ENCODE measurements around the gene RAB26. TPM values are rescaled to one million over a fixed set of nuclear protein-coding genes. Genes with fewer than 3 reads are reported as not detected.
"Not testable (repeated sequence)": the region's sequence is repeated elsewhere in the genome, so short reads cannot be mapped to it uniquely, and the experiment has no call there.

The RAB26 gene
- total and polyA plus RNA-seq, 5 experiments from 2014 or later = 0.27 to 1.2 (median 0.94) TPM; not detected in 2

- peaks cover 7 to 18% (median 11%) of the 10 kb centered on the region in 4 donors for H3K4me1 Mint-ChIP-seq
- POLR2A ChIA-PET, H3K36me3 Mint-ChIP-seq, H3K27ac Mint-ChIP-seq, DNase-seq, H3K27me3 Mint-ChIP-seq, ATAC-seq, H3K9me3 Mint-ChIP-seq: not testable (repeated sequence)
- H3K4me3 Mint-ChIP-seq = peak overlapping the region in 2 of 10 donors; percentile 32 to 58
Observed at GRCh38 chr16:2133797-2134196, 14.6 kb upstream of the RAB26 start.

DNA sequence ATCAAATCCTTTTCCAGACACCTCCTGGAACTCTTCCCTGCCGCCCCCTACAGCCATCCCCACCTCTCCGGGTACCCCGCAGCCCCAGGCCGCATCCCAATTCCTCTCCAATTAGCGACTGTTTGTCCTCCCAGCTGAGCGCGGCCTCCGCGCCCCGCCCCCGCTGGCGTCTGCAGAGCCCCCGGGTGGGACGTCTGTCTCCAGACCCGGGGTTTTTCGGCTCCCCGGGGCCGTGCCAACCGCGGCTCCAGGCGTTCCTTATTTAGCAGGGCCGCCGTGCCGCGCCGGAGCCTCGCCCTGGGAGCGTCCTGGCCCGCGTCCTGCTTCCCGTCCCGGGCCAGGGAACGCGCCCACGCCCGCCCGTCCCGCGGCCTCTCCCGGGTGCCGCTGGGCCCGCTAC lies 13.4 kb upstream of the RAB26 start:
- POLR2A ChIA-PET, H3K27me3 Mint-ChIP-seq, ATAC-seq, H3K36me3 Mint-ChIP-seq, H3K9me3 Mint-ChIP-seq: not testable (repeated sequence)
- H3K4me3 Mint-ChIP-seq = peak overlapping the region; percentile 65 to 91 (median 78)
- peak in 3 of 10 donors; percentile 9 to 34 (median 27) for DNase-seq
- peak overlapping the region in 2 of 10 donors; percentile 48 to 69 for H3K27ac Mint-ChIP-seq
- peaks cover 7 to 17% (median 10%) of the 10 kb centered on the region in 4 donors for H3K4me1 Mint-ChIP-seq

DNA sequence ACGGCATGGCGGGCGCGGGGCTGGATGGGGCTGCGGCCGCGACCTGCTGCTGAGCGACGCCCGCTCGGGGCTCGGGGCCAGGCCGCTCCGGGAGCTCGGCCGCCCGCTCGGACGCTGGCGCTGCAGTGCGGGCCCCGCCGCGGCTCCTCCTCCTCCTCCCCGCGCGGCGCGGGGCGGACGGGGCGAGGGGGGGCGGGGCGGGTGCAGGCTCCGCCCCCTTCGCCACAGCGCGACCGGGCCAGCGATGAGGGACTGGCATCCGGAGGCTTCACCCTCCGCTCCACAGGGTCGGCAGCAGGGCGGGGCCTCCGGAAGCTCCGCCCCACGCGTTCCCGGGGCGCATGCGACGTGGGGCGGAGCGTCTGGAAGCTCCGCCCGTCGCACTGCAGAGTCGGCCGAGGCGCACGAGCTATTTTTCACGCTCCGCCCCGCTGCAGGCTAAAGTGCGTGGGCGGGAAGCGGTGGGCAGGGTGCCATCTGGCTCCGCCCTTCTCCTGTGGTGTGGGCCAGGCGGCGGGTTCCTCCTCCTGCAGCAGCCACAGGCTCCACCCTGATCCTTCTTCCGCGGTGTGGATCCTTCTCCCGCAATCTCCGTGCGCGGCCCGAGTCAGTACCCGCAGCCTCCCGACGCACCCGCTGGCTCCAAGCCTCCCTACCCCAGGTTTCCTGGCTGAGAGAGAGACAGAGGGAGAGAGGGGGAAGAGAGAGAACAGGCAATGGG lies 12.5 kb upstream of the RAB26 start, which contains the start of gene PKD1:
PKD1 (minus strand) TSS at position 129 of the 721 bp plus-strand sequence. CDS start 209 bp downstream, outside the sequence.
- ATAC-seq (peak; percentile 76 to 90), DNase-seq (peak; percentile 94 to 99 (median 98))
- not testable (repeated sequence) for H3K36me3 Mint-ChIP-seq, H3K9me3 Mint-ChIP-seq, H3K27me3 Mint-ChIP-seq
- H3K27ac Mint-ChIP-seq = peak within 1 kb of the TSS; percentile 89 to 98 (median 94)
- H3K4me1 Mint-ChIP-seq = peaks cover 10 to 22% (median 16%) of the 10 kb centered on the region in 4 donors
- POLR2A ChIA-PET = interaction anchor here (0.5 to 1.3 kb wide), 7 partner anchors 18 to 171 kb away, joined by 3 to 12 read pairs (median 3); partner anchors contain the start of genes NTHL1, RPS2, TRAF7 and TSC2
- H3K4me3 Mint-ChIP-seq = peak within 1 kb of the TSS; percentile 85 to 97 (median 92)

DNA sequence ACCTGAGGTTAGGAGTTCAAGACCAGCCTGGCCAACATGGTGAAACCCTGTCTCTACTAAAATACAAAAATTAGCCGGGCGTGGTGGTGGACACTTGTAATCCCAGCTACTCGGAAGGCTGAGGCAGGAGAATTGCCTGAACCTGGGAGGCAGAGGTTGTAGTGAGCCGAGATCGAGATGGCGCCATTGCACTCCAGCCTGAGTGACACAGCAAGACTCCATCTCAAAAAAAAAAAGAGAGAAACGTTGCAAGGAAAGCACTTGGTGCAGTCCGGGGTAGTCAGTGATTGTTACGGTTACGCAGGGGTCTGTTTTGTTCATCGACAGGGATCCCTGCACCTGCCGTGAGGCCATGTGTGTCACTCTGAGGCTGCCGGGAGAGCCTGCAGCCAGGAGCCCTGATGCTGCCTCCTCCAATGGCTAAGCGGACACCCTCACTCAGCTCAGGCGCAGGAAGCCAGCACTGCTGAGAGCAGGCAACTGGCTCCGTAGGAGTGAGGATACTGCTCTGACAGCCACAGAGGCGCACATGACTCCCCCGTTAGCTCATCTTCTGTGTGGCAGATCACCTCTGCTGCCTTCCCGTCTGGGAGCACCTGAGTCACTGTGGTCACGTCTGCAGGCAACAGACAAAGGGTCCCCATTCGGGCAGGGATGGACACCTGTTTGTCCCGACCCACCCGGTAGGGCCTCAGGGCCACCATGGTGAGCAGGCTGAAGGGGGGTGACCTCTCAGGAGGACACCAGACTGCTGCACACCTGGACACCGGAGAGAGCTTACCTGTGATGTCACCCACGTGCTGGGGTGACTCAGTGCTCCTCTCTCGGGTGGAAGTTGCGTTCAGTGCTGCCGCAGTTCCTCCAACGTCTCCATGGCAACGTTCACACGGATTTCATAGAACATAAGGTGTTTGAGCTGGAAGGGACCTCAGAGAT lies 5.2 kb upstream of the RAB26 start:
- POLR2A ChIA-PET = interaction anchor here (0.9 to 1.6 kb wide), 2 partner anchors 12 to 134 kb away, joined by 3 to 9 read pairs; partner anchors contain the start of gene TRAF7
- Mint-ChIP-seq H3K27me3 (no peaks in the 10 kb centered on the region), H3K4me3 (no peak overlapping the region), H3K27ac (no peak overlapping the region), H3K36me3 (no peaks in the 10 kb centered on the region), H3K4me1 (peaks cover 3 to 8% (median 6%) of the 10 kb centered on the region in 4 donors), H3K9me3 (no peaks in the 10 kb centered on the region)
- DNase-seq (no peak), ATAC-seq (no peak)

- H3K9me3 Mint-ChIP-seq = no peaks in the 10 kb centered on the region
- peaks cover 3 to 8% (median 6%) of the 10 kb centered on the region in 4 donors for H3K4me1 Mint-ChIP-seq
- ATAC-seq (no peak), DNase-seq (no peak)
- H3K4me3 Mint-ChIP-seq = no peak overlapping the region
- no peaks in the 10 kb centered on the region for H3K27me3 Mint-ChIP-seq
- H3K27ac Mint-ChIP-seq = no peak overlapping the region
- H3K36me3 Mint-ChIP-seq = no peaks in the 10 kb centered on the region
- POLR2A ChIA-PET = interaction anchor here (0.9 to 1.6 kb wide), 2 partner anchors 11 to 135 kb away, joined by 3 to 9 read pairs; partner anchors contain the start of gene TRAF7
Observed at GRCh38 chr16:2143878-2144485, 4.4 kb upstream of the RAB26 start.

DNA sequence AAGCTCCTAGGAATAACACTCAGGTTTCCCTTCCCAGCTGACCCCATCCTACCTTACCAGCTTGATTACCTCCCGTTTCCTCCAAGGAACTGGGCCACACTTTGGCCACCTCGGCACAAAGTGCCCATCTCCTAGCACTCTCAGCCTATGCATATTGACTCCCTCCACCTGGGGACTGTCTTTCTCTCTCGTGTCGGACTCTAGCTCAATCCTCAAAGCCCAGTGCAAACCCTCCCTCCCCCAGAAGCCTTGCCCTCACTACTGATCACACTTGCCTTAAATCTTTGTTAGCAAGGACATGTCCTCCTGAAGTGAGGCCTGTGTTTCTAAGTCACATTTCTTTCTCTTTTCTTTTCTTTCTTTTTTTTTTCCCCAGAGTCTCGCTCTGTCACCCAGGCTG lies 2.6 kb upstream of the RAB26 start:
- ATAC-seq (no peak), DNase-seq (no peak)
- no peaks in the 10 kb centered on the region for H3K27me3 Mint-ChIP-seq
- no peaks in the 10 kb centered on the region for H3K9me3 Mint-ChIP-seq
- H3K36me3 Mint-ChIP-seq = no peaks in the 10 kb centered on the region
- peaks cover 0 to 11% (median 7%) of the 10 kb centered on the region in 4 donors for H3K4me1 Mint-ChIP-seq
- no peak overlapping the region for H3K4me3 Mint-ChIP-seq
- POLR2A ChIA-PET = interaction anchor here (1.0 to 2.8 kb wide), 2 partner anchors 10 to 118 kb away, joined by 3 to 20 read pairs; partner anchors contain the start of gene TRAF7
- peak overlapping the region in 2 of 10 donors; percentile 0 to 55 for H3K27ac Mint-ChIP-seq

GRCh38 chr16:2147378-2147777 lies 1.0 kb upstream of the RAB26 start:
- Mint-ChIP-seq H3K4me1 (peaks cover 3 to 24% (median 18%) of the 10 kb centered on the region in 4 donors), H3K27ac (no peak overlapping the region), H3K36me3 (peaks cover 0 to 7% (median 4%) of the 10 kb centered on the region in 3 donors), H3K27me3 (no peaks in the 10 kb centered on the region), H3K4me3 (peak overlapping the region in 8 of 10 donors; percentile 18 to 75 (median 36)), H3K9me3 (no peaks in the 10 kb centered on the region)
- DNase-seq = no peak
- POLR2A ChIA-PET = interaction anchor here (0.6 to 2.8 kb wide), 5 partner anchors 8 to 183 kb away, joined by 3 to 20 read pairs (median 5); partner anchors contain the start of genes RPS2, TBL3 and TRAF7
- ATAC-seq = no peak

DNA sequence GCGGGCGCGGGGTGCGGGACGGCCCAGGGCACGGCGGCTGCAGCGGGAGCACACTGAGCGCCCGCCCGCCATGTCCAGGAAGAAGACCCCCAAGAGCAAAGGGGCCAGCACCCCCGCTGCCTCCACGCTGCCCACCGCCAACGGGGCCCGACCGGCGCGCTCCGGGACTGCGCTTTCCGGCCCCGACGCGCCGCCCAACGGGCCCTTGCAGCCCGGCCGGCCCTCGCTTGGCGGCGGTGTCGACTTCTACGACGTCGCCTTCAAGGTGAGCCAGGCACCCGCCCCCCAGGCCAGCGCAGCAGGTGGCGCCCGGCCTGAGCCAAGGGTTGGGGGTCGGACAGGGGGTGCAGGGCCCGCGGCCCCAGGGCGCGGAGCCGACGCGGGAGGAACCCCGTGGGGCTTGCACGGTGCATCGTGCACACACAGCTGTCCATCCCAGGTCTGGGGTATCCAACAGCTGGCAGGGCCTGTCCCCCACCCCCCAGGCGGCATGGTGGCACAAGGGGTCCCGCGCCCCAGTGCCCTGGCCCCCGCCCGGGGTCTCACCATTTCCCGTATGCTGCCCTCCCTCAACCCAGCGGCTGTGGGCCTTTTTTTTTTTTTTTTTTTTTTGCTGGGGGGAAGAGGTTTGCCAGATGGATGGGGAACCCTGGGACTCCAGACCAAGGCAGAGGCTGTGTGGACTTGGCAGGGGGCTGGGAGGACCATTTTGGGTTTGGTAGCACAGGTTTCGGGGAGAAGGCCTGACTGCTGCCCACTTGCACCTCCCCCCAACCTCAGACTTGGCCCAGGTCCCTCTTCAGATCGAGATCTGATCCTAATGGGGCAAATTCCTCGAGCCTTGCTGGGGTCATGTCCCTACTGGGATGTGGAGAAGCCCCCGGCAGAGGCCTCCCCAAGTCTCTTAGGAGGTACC lies 547 bp downstream of the RAB26 start:
- ATAC-seq = peak; percentile 31 to 35
- peaks cover 0 to 12% (median 4%) of the 10 kb centered on the region in 3 donors for H3K36me3 Mint-ChIP-seq
- H3K27ac Mint-ChIP-seq = peak overlapping the region in 1 of 10 donors; percentile 10
- H3K9me3 Mint-ChIP-seq = no peaks in the 10 kb centered on the region
- DNase-seq = no peak
- POLR2A ChIA-PET = interaction anchor here (0.7 to 1.2 kb wide), 4 partner anchors 9 to 177 kb away, joined by 3 to 5 read pairs (median 5); partner anchors contain the start of gene TBL3
- no peaks in the 10 kb centered on the region for H3K27me3 Mint-ChIP-seq
- peak overlapping the region in 9 of 10 donors; percentile 33 to 68 (median 54) for H3K4me3 Mint-ChIP-seq
- H3K4me1 Mint-ChIP-seq = peaks cover 5 to 39% (median 31%) of the 10 kb centered on the region in 4 donors

DNA sequence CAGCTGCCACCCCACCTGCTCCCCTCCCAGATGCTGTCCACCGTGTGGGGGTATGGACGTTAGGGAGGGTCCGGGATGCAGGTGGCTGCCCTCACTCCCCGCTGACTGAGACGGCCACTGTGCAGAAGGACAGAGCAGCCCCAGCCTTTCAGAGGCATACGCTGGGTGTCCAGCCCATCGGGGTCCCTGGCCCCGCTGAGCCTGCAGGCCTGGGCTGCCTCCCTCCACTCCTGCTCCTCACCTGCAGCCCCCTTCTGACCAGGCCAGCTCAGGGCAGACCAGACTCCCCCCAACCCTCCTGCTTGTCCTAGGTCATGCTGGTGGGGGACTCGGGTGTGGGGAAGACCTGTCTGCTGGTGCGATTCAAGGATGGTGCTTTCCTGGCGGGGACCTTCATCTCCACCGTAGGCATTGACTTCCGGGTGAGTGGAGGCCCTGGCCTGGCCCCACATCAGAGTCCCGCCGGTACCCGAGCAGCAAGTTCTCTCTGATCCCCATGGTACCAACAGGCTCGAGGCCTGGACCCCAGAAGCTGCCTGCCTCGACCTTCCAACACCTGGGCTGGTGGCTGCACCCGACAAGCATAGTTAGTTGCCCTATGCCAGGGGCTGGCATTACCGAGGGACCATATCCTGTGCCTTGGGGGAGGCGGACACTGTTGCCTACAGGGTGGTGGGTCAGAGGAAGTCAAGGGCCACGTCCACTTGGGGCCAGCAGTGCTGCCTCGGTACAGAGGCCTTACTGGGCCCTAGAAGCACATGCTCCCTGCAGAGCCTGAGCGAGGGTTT lies 1.4 kb downstream of the RAB26 start:
- no peaks in the 10 kb centered on the region for H3K27me3 Mint-ChIP-seq
- ATAC-seq (no peak), DNase-seq (no peak)
- H3K4me1 Mint-ChIP-seq = peaks cover 5 to 48% (median 40%) of the 10 kb centered on the region in 4 donors
- peaks cover 0 to 15% (median 4%) of the 10 kb centered on the region in 3 donors for H3K36me3 Mint-ChIP-seq
- POLR2A ChIA-PET = interaction anchor here (0.6 to 1.7 kb wide), 4 partner anchors 10 to 185 kb away, joined by 3 to 7 read pairs (median 4); partner anchors contain the start of genes RPS2 and ZNF598
- peak overlapping the region in 9 of 10 donors; percentile 13 to 60 (median 48) for H3K4me3 Mint-ChIP-seq
- H3K9me3 Mint-ChIP-seq = no peaks in the 10 kb centered on the region
- peak overlapping the region in 1 of 10 donors; percentile 43 for H3K27ac Mint-ChIP-seq

DNA sequence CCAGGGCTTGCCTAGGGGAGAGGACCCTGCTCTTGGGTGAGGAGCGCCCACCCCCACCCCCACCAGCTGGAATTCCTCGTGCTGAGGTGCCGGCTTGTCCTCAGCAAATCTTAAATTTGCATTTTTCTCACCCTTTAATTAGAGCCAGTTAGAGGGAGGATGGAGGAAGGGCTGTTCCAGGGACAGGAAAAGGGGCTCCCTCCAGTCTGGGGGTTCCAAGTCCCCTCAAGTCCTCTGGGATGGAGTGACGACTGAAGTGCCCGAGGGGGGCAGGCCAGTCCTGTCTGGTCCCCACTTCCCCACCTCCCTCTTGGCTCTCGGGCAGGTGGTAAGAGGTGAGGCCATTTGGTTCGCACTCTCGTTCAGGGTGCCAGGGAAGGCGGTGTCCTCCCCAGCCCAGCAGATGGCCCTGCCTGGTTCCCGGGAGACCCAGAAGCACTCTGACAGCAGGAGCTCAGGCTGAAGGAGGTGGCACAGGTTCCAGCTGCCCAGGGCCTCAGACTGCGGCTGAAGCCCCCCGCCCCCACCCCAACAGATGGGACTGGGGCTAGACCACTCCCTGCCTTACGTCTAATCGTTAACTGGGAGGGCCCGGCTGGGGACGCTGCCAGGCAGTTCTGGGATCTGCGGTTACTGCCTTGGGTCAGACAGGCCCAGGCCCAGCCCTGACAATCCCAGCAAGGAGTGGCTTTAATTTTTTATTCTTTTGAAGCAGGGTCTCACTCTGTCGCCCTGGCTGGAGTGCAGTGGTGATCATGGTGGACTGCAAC lies 2.2 kb downstream of the RAB26 start:
- POLR2A ChIA-PET = interaction anchor here (0.5 to 6.0 kb wide), 7 partner anchors 11 to 263 kb away, joined by 3 to 44 read pairs (median 4); partner anchors contain the start of genes RPS2, TBL3 and ZNF598
- Mint-ChIP-seq H3K36me3 (peaks cover 0 to 15% (median 4%) of the 10 kb centered on the region in 3 donors), H3K4me3 (peak overlapping the region in 8 of 10 donors; percentile 14 to 65 (median 49)), H3K4me1 (peaks cover 5 to 52% (median 45%) of the 10 kb centered on the region in 4 donors), H3K27ac (no peak overlapping the region), H3K27me3 (no peaks in the 10 kb centered on the region), H3K9me3 (no peaks in the 10 kb centered on the region)
- DNase-seq = no peak
- no peak for ATAC-seq

All from naive thymus-derived CD8-positive, alpha-beta T cell (primary cell).